ENCODE measurements around the gene ATP2B3.

DNA sequence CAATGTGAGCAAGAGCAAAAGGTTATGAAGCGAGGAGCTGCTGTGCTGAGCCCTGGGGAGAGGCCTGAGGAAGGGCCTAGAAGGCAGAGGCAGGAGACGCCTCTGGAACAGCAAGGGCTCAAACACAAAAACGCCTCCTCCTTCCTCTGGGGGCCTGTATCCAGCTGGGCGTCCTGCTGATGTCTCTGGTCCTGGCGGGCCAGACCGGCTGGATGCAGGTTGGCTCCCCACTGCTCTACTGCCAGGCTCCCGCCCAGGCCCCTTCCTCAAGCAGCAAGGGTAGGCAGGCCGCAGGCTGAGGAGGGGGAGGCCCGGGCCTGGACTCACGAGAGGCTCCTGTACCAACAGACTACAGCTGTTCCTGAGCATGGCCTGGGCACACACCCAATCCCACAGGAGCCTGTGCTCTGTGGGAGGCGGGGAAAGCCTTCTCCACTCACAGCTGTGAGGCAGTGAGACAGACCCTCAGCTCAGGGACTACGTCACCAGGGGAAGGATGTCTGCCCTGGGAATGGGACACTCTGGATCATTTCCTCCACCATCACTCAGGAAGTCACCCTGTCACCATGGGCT is 49.3 kb upstream of the ATP2B3 start:
- TF ChIP-seq CTCF (IDR thresholded peaks at IDR 0.05) (no peak), POLR2AphosphoS5 (IDR thresholded peaks at IDR 0.05) (no peak), POLR2A (IDR thresholded peaks at IDR 0.05) (no peak), EP300 (IDR thresholded peaks at IDR 0.05) (no peak)

All from suprapubic skin (tissue), 4 donors.